BLaER1 (cell line): ENCODE measurements around the gene SLC12A1.

Experiments
- H3K27ac ChIP-seq: shearing (Covaris generic); formaldehyde crosslinking; 2 replicates; pipeline ENCODE4 v1.8.1; 2022
- H3K27me3 ChIP-seq: shearing (Covaris generic); formaldehyde crosslinking; 2 replicates; pipeline ENCODE4 v1.8.1; 2022
- H3K36me3 ChIP-seq: shearing (Covaris generic); formaldehyde crosslinking; 2 replicates; pipeline ENCODE4 v1.8.1; 2022
- H3K4me1 ChIP-seq: shearing (Covaris generic); formaldehyde crosslinking; 2 replicates; pipeline ENCODE4 v1.8.1; 2022
- H3K4me2 ChIP-seq: shearing (Covaris generic); formaldehyde crosslinking; 2 replicates; pipeline ENCODE4 v1.8.1; 2022
- H3K4me3 ChIP-seq: shearing (Covaris generic); formaldehyde crosslinking; 2 replicates; pipeline ENCODE4 v1.8.1; 2022
- H3K9ac ChIP-seq: shearing (Covaris generic); formaldehyde crosslinking; 2 replicates; pipeline ENCODE4 v1.8.1; 2022
- H3K9me3 ChIP-seq: shearing (Covaris generic); formaldehyde crosslinking; 2 replicates; pipeline ENCODE4 v1.8.1; 2022
- H4K20me1 ChIP-seq: shearing (Covaris generic); formaldehyde crosslinking; 2 replicates; pipeline ENCODE4 v1.8.1; 2022
- Cebpa-rat ChIP-seq: shearing (Covaris generic); IDR thresholded peaks from 2 replicates; pipeline ENCODE4 v1.8.1; 2022

The SLC12A1 gene

DNA sequence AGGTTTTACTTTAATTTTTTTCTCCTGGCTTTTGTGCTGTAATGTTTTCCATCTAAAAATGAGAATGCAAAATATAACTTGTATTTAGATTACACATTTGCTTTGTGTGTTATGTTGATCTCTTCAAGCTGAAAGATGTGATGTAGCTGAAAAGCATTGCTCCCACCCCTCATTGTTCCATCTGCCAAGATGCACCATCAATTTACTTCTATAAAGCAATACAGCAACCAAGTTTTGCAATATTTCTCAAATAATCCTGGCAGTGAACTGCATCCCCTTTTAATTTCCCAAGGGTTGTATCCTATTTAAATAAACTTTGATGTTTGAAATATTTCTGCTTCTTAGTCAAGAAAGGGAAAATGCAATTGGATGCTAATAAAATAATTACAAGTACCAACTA lies 72.6 kb downstream of the SLC12A1 start:
- Histone ChIP-seq H3K4me1 (no peaks in the 10 kb centered on the region), H3K4me2 (no peak overlapping the region), H3K9ac (no peak overlapping the region), H3K27me3 (no peaks in the 10 kb centered on the region), H4K20me1 (no peaks in the 10 kb centered on the region), H3K27ac (no peak overlapping the region), H3K4me3 (no peak overlapping the region), H3K36me3 (no peaks in the 10 kb centered on the region), H3K9me3 (no peaks in the 10 kb centered on the region)
- TF ChIP-seq Cebpa-rat, result no peak

DNA sequence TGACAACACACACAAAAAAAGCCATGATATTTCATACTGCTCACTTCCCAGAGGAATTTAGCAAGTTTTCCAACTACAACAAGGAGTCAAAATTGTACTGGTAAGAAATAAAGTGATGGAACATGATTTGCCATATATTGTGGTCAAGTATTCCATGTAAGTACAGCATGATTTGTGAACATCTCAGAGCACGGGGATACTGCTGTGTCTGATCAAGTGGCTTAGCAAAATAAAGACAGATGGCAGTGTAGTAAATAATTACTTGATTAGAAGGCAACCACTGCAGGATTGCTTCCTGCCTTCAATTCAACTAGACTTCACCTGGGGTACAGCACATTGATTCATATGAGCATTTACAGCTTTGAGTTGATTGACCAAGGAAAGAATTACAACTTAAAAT lies 73.5 kb downstream of the SLC12A1 start:
- no peaks in the 10 kb centered on the region for H3K9me3 ChIP-seq
- no peak for TF ChIP-seq Cebpa-rat
- H3K4me1 ChIP-seq, result no peaks in the 10 kb centered on the region
- no peak overlapping the region for H3K9ac ChIP-seq
- H4K20me1 ChIP-seq, result no peaks in the 10 kb centered on the region
- no peaks in the 10 kb centered on the region for H3K27me3 ChIP-seq
- no peaks in the 10 kb centered on the region for H3K36me3 ChIP-seq
- H3K27ac ChIP-seq, result no peak overlapping the region
- H3K4me3 ChIP-seq, result no peak overlapping the region
- no peak overlapping the region for H3K4me2 ChIP-seq

DNA sequence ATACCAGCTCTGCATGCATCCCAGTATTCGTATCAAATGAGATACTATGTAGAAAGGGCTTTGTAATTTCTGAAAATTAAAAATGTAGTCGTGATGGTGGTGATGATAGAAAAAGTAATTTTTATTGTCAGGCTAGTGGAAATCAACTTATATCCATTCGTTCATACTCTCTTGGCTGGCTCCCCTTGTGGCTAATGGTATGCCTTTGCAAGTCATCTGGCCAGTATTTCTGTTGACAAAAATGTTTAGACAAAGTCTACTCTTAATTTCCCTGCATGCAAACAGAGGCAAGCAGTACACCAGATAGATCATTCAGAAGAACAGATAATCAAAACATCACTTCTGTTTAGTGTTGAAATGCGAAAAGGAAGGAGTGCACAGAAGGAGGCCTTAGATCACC lies 75.6 kb downstream of the SLC12A1 start:
- no peak for TF ChIP-seq Cebpa-rat
- Histone ChIP-seq H4K20me1 (no peaks in the 10 kb centered on the region), H3K4me2 (no peak overlapping the region), H3K9me3 (no peaks in the 10 kb centered on the region), H3K27me3 (no peaks in the 10 kb centered on the region), H3K9ac (no peak overlapping the region), H3K4me1 (no peaks in the 10 kb centered on the region), H3K4me3 (no peak overlapping the region), H3K36me3 (no peaks in the 10 kb centered on the region), H3K27ac (no peak overlapping the region)

DNA sequence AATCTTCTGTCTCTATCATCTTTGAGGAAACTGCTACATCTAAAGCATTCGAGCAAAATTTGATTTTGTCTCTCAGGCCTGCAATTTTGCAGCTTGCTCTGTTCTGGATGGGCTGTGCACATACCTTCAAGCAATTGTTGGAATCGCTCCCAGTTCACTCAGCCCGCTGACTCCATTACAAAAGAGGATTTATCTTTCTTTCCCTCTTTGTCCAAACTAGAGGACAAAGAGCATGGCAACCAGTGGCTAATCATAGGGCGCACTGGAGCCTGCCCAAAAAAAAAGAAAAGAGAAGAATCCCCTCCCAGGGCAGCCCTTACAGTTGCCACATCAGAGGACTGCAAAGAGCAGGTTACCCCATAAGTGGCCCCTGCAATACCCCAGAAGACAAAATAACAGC lies 76.1 kb downstream of the SLC12A1 start:
- Histone ChIP-seq H3K4me1 (no peaks in the 10 kb centered on the region), H3K9me3 (no peaks in the 10 kb centered on the region), H3K4me3 (no peak overlapping the region), H3K36me3 (no peaks in the 10 kb centered on the region), H4K20me1 (no peaks in the 10 kb centered on the region), H3K9ac (no peak overlapping the region), H3K27ac (no peak overlapping the region), H3K4me2 (no peak overlapping the region), H3K27me3 (no peaks in the 10 kb centered on the region)
- TF ChIP-seq Cebpa-rat, result no peak

DNA sequence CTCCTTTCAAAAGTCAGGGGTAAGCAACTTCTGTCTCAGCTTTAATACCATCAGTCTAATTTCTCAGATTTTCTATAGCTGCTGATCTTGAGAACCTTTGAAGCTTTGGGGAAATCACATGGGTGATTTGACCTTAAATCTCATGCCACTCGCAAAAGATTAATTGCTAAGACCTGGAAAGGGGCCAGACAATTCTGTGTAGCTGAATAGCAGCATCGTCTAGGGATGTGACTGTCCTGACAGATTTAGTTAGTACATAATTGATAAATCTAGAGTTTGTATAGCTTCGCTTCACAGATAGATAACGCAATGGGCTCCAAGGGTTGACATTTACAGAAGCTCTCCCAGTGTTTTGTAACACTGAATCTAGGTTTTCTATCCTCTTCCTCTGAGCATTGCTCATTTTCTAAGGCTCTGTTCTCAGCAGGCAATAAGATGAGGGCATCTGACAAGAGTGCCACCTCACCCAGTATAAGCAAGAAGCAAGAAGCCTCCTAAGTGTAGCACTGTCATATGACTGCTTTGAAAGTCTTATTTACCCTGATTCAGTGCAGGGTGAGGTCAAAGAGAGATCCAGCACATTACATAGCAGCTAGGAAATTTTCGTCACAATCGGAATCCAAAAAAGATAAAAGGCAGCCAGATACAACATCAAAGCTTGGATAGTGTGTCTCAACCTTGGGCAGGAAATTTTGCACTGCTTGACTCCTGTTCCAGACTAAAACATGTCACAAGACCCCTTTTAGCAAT lies 77.5 kb downstream of the SLC12A1 start:
- Histone ChIP-seq H4K20me1 (no peaks in the 10 kb centered on the region), H3K9ac (no peak overlapping the region), H3K9me3 (no peaks in the 10 kb centered on the region), H3K27me3 (no peaks in the 10 kb centered on the region), H3K4me1 (no peaks in the 10 kb centered on the region), H3K4me2 (no peak overlapping the region), H3K4me3 (no peak overlapping the region), H3K27ac (no peak overlapping the region), H3K36me3 (no peaks in the 10 kb centered on the region)
- TF ChIP-seq Cebpa-rat, result no peak

DNA sequence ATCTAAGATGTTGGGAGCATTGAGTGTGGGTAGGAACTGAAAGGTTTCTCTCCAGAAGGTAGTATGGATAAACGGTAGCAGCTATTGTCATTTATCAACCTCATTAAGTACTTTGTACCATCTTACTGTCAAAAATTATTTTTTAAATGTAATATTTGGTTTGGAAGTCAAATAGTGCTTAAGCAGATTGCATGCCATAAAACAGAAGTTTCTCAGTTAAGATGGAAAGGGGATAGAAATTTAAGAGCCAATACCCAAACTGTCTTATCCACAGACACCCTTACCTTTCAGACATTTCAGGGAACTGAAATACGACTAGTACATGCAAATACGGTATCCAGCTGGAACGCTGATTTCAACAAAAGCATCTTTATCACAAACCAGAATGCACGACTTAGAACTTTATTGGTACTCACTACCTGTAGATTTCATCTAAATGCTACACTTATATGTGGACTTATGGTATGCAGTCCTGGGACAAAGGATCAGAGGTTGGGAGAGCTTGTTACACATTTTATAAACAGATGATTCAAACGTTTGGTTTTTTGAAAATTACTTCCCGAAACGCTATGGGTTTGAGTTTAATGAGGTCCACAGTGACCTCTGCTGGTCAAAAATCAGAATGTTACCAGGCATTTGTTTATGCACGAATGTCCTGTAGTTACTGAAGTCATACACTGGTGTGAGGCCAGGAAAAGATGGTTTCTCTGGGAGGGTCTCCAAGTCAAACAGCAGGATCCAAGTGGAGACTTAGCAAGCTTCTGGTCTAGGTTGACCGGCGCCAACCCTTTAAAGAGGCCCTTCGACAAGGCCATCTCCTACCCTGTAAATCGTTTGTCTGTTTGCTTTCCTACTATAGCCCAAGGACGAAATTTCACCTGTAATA lies 79.5 kb downstream of the SLC12A1 start:
- no peak overlapping the region for H3K27ac ChIP-seq
- no peaks in the 10 kb centered on the region for H3K4me1 ChIP-seq
- TF ChIP-seq Cebpa-rat, result no peak
- no peaks in the 10 kb centered on the region for H3K9me3 ChIP-seq
- H3K9ac ChIP-seq, result no peak overlapping the region
- H3K27me3 ChIP-seq, result no peaks in the 10 kb centered on the region
- H3K4me3 ChIP-seq, result no peak overlapping the region
- H4K20me1 ChIP-seq, result no peaks in the 10 kb centered on the region
- H3K4me2 ChIP-seq, result no peak overlapping the region
- no peaks in the 10 kb centered on the region for H3K36me3 ChIP-seq

DNA sequence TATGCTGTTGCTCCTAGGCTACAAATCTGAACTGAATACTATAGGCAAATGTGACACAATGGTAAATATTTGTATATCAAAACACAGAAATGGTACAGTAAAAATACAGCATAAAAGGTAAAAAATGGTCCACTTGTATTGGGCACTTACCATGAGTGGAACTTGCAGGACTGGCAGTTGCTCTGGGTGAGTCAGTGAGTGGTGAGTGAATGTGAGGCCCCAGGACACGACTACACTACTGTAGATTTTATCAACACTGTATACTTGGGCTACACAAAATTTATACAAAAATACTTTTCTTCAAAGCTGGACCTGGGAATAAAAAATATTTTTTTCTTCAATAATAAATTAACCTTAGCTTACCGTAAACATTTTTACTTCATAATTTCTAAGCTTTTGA lies 83.5 kb downstream of the SLC12A1 start:
- no peak overlapping the region for H3K9ac ChIP-seq
- H3K27ac ChIP-seq, result no peak overlapping the region
- H4K20me1 ChIP-seq, result no peaks in the 10 kb centered on the region
- H3K36me3 ChIP-seq, result no peaks in the 10 kb centered on the region
- H3K4me1 ChIP-seq, result no peaks in the 10 kb centered on the region
- no peaks in the 10 kb centered on the region for H3K9me3 ChIP-seq
- TF ChIP-seq Cebpa-rat, result no peak
- no peak overlapping the region for H3K4me3 ChIP-seq
- no peaks in the 10 kb centered on the region for H3K27me3 ChIP-seq
- H3K4me2 ChIP-seq, result no peak overlapping the region

DNA sequence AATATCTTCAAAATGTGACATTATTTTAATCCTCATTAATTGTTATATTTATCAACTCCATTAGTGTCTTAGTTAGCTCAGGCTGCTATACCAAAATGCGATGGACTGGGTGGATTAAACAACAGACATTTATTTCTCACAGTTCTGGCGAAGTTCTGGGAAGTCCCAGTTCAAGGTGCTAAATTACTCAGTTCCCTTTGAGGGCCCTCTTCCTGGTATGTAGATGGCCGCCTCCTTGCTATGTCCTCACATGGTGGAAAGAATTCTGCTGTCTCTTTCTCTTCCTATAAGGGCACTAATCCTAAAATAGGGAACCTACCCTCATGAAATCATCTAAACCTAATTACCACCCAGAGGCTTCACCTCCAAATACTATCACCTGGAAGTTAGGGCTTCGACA lies 86.4 kb downstream of the SLC12A1 start:
- no peak for TF ChIP-seq Cebpa-rat
- Histone ChIP-seq H3K9me3 (no peaks in the 10 kb centered on the region), H3K4me2 (no peak overlapping the region), H3K36me3 (no peaks in the 10 kb centered on the region), H3K9ac (no peak overlapping the region), H3K27me3 (no peaks in the 10 kb centered on the region), H4K20me1 (no peaks in the 10 kb centered on the region), H3K4me1 (no peaks in the 10 kb centered on the region), H3K27ac (no peak overlapping the region), H3K4me3 (no peak overlapping the region)

DNA sequence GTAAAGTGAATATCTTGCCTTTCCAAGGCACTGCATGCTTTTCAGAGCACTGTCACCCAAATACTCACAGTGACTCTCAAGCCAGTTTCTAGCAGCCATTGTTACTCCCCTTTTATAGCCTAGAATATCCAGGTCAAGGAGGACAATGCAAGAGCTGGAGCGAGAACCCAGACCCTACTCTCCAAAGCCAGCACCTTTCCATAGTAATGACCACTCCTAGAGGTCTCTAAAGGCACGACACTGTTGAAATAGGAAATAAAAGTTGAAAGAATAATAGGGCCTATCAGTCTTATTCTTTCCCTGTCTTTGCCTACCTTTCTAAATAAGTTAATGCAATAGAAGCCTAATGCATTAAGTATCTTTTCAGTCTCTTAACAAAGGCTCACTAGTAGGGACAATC lies 91.6 kb downstream of the SLC12A1 start:
- Histone ChIP-seq H3K9me3 (no peaks in the 10 kb centered on the region), H3K4me2 (no peak overlapping the region), H3K9ac (no peak overlapping the region), H3K27ac (no peak overlapping the region), H3K4me3 (no peak overlapping the region), H3K27me3 (no peaks in the 10 kb centered on the region), H3K4me1 (no peaks in the 10 kb centered on the region), H3K36me3 (no peaks in the 10 kb centered on the region), H4K20me1 (no peaks in the 10 kb centered on the region)
- no peak for TF ChIP-seq Cebpa-rat

DNA sequence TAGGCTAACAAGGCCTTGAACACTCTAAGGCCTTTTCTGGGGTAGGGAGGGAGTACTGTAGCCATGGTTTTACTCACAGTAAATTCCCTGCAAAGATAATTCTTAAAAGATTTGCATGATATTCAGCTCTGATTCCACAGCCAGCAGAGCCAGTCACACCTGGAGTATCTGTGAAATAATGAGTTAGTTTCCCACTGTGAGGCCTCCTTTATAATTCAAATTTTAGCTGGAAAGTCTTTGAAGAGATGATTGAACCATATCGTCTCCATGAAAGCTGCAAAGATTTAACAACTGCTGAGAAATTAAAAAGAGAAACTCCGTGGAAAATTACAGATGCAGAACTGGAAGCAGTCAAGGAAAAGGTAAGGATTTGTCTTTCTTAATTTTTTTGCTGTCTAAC lies 92.8 kb downstream of the SLC12A1 start:
- H3K9ac ChIP-seq, result no peak overlapping the region
- H3K4me1 ChIP-seq, result no peaks in the 10 kb centered on the region
- no peaks in the 10 kb centered on the region for H3K9me3 ChIP-seq
- no peak overlapping the region for H3K27ac ChIP-seq
- H4K20me1 ChIP-seq, result no peaks in the 10 kb centered on the region
- H3K27me3 ChIP-seq, result no peaks in the 10 kb centered on the region
- H3K36me3 ChIP-seq, result no peaks in the 10 kb centered on the region
- H3K4me3 ChIP-seq, result no peak overlapping the region
- H3K4me2 ChIP-seq, result no peak overlapping the region
- TF ChIP-seq Cebpa-rat, result no peak
